Measurements from ENCODE around the gene KLRF2.

Gene KLRF2

GRCh38 chr12:9933958-9934357, 52.7 kb downstream of the KLRF2 start:
- DNase-seq (ENCODE audit: low read depth in 3 of 3, low spot score in 1 of 3), result no peak

GRCh38 chr12:9935026-9935425, 53.7 kb downstream of the KLRF2 start:
- no peak for DNase-seq (ENCODE audit: low read depth in 3 of 3, low spot score in 1 of 3)

- DNase-seq (ENCODE audit: low read depth in 3 of 3, low spot score in 1 of 3), result no peak
Measured at GRCh38 chr12:9936591-9936990, 55.3 kb downstream of the KLRF2 start.

GRCh38 chr12:9940375-9940774, 59.1 kb downstream of the KLRF2 start:
- no peak for DNase-seq (ENCODE audit: low read depth in 3 of 3, low spot score in 1 of 3)

- no peak for DNase-seq (ENCODE audit: low read depth in 3 of 3, low spot score in 1 of 3)
Measured at GRCh38 chr12:9941838-9942237, 60.5 kb downstream of the KLRF2 start.

GRCh38 chr12:9943240-9943639, 62.0 kb downstream of the KLRF2 start:
- DNase-seq (ENCODE audit: low read depth in 3 of 3, low spot score in 1 of 3), result no peak

GRCh38 chr12:9944391-9944790, 63.1 kb downstream of the KLRF2 start:
- no peak for DNase-seq (ENCODE audit: low read depth in 3 of 3, low spot score in 1 of 3)

Data from stimulated activated CD4-positive, alpha-beta T cell treated with anti-CD3 and anti-CD28 coated beads, TNF-alpha, amount 100 ng/mL, for 1 hour (primary cell).